Measurements from ENCODE around the gene PIGT.

DNA sequence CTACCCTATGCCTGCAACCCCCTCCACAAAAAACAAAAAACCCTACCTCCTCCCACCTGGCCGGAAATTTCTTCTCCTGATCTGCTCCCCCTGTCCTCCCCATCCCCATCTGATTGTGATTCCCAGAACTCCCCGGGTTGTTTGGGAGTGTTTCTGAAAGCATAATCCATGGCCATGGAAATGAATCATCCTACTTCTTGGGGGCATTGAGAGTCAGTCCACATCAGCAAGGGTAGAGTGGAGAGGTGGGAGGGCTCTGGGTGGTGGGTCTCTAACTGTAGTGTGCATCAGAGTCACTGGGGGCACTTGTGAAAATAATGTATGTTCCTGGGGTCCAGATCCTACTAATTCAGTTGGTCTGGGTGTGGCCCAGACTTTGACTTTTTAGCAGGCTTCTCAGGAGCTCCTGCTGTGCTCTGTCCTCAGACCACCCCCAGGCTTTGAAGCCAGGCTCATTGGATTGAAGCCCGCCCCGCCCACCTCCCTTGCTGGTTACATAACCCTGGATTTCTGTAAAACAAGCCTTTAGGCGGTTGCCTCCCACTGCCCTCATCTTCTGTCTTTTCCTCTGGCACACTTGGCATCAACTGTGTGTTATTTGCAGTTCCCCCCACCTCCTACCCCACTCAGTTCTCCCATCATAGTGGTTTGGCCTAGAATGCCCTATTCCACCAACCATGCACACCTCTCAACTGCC is 10.5 kb downstream of the PIGT start:
- TF ChIP-seq CTCF (IDR thresholded peaks at IDR 0.05) (no peak), POLR2A (IDR thresholded peaks at IDR 0.05) (no peak), EP300 (IDR thresholded peaks at IDR 0.05) (no peak), POLR2AphosphoS5 (IDR thresholded peaks at IDR 0.05) (no peak)
